ENCODE results near the gene UTP20.

DNA sequence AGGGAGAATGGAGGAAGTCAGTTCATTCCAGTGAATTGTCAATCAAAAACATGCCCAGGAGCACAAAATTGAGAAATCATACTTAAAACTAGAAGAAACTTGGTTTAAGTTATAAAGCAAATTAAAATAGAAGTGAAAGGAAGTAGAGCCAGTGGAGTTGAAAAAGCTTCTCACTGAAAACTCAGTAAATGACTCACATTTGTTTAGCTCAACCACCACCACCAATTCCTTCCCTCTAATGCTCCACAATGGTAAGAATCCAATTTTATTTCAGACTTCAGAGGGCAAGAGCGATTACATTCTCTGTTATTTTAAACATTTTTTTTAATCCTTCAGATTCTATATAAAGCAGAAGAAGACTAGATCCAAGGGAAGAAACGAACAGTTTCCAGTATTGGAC is 19.4 kb downstream of the UTP20 start:
- TF ChIP-seq CTCF (conservative IDR thresholded peaks at IDR 0.05; ENCODE audit: low read depth, low read length) (no peak), CEBPB (IDR thresholded peaks at IDR 0.05; ENCODE audit: low read depth, low read length) (no peak), POLR2A (IDR thresholded peaks at IDR 0.05; ENCODE audit: low read depth, low read length) (no peak), RFX5 (IDR thresholded peaks at IDR 0.05; ENCODE audit: low read depth, low read length) (no peak), CHD1 (IDR thresholded peaks at IDR 0.05; ENCODE audit: low read depth, low read length) (no peak), RAD21 (IDR thresholded peaks at IDR 0.05; ENCODE audit: low read length) (no peak), USF2 (IDR thresholded peaks at IDR 0.05; ENCODE audit: low read depth, low read length) (no peak), MXI1 (IDR thresholded peaks at IDR 0.05; ENCODE audit: borderline replicate concordance, low read depth, low read length) (no peak), RCOR1 (IDR thresholded peaks at IDR 0.05; ENCODE audit: insufficient replicate concordance, low read length) (no peak)

All from IMR-90 (cell line).